HL-60/S4 treated with phorbol 12-myristate 13-acetate at 8.2 ng/mL for 4 days and 3 days (cell line): ENCODE measurements around the gene HIRIP3.
"Not testable (repeated sequence)": the region's sequence is repeated elsewhere in the genome, so short reads cannot be mapped to it uniquely, and the experiment has no call there.

Experiments used
- in situ Hi-C: fragments of 300-500 bp; cut with MboI; formaldehyde crosslinking; loops from 2 replicates; pipeline ENCODE4 v1.15.0; 2022; ENCODE audit warnings: low sequenced_read_pairs

The HIRIP3 gene

GRCh38 chr16:30017937-30018336, 22.5 kb upstream of the HIRIP3 start:
- in situ Hi-C loops, result not testable (repeated sequence)

DNA sequence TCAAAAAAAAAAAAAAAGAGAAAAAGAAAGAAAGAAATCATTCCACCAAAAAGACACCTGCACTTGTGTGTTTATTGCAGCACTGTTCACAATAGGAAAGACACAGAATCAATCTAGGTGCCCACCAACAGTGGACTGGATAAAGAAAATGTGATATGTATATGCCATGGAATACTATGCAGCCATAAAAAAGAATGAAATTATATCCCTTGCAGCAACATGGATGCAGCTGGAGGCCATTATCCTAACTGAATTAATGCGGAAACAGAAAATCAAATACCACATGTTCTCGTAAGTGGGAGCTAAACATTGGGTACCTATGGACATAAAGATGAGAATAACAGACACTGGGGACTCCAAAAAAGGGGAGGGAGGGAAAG, 21.9 kb upstream of the HIRIP3 start:
- in situ Hi-C loops, result no loop called here

DNA sequence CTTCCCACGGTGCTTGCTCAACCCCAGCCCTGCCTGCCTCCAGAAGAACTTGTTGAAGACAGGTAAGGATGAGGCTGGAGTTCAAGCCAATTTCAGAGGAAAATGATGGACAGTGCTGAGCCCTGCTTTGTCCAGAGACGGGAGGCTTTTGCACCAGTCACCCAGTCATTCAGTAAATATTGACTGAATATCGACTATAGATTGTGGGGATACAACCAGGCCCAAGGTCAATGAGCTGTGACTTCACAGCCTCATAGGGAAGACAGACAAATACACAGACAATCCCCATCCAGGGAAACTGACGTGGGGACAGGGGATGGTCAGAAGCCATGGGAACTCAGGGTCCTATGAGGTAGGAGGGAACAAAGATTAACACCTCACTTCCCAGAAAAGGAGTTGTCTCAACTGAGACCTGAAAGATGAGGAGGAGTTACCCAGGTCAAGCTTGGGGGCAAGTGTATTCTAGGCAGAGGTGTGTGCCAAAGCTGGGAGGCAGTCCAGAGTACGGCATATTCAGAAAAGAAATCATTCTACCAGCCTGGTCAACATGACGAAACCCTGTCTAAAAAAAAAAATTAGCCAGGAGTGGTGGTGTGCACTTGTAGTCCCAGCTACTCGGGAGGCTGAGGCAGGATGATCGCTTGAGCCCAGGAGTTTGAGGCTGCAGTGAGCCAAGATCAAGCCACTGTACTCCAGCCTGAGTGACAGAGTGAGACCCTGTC, 21.3 kb upstream of the HIRIP3 start:
- in situ Hi-C loops, result no loop called here

DNA sequence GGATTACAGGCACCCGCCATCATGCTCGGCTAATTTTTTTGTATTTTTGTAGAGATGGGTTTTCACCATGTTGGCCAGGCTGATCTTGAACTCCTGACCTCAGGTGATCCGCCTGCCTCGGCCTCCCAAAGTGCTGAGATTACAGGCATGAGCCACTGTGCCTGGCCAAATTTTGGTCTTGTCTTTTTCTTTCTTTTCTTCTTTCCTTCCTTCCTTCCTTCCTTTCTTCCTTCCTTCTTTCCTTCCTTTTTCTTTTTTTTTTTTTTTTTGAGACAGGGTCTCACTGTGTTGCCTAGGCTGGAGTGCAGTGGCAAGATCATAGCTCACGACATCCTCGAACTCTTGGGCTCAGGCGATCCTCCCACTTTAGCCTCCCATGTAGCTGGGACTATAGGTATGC, 20.0 kb upstream of the HIRIP3 start:
- in situ Hi-C loops, result not testable (repeated sequence)

DNA sequence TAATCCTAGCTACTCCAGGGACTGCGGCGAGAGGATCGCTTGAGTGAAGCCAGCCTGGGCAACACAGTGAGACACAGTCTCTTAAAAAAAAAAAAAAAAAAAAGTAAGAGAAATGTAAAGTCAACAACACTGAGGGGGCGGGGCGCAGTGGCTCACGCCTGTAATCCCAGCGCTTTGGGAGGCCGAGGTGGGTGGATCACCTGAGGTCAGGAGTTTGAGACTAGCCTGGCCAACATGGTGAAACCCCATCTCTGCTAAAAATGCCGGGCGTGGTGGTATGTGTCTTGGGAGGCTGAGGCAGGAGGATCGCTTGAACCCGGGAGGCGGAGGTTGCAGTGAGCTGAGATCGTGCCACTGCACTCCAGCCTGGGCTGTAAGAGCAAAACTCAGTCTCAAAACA, 17.2 kb upstream of the HIRIP3 start:
- in situ Hi-C loops, result not testable (repeated sequence)

- in situ Hi-C loops, result no loop called here
Measured at GRCh38 chr16:30011714-30012504, 16.5 kb upstream of the HIRIP3 start.

DNA sequence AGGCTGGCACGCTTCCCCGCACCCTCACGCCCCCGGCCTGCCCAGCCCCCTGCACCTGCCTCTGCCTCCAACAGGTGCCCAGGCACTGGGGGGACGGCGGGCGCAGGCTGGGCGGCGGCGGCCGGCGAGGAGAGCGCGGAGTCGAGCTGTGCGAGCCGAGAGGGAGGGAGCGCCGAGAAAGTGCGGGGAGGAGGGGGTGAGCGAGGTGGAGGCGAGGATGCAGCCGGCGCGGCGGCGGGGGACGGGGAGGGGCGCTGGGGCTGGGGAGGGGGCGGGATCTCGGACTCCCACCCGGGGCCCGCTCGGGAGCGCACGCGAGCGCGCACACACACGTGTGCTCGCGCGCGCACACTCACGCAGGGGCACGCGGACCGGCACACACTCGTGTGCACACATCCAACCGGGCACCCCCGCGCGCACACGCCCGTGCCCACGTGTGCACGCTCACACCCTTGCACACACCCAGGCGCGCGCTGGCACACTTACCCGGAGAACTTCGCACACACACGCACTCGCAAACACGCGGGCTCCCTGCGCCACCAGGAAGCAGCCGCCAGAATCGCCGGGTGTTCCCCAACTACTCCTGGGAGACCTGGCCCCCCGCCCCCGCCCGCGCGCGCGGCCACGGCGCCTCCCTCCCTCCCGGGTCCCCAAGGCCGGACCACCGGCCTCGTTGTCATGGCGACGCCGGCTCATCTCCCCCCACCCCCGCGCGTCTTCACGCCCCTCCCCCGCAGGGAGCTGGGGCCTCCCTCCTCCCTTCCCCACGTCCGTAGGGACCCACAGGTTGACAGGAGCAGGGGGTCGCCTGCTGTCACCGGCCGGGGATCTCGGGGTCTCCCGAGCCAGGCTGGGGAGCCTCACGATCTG, 15.7 kb upstream of the HIRIP3 start, which contains the start of gene DOC2A:
DOC2A (minus strand) TSS at position 184 of the 870 bp plus-strand sequence. CDS start 805 bp downstream, outside the sequence.
- in situ Hi-C loops, result no loop called here

- in situ Hi-C loops, result no loop called here
Measured at GRCh38 chr16:30009990-30010843, 14.8 kb upstream of the HIRIP3 start.

DNA sequence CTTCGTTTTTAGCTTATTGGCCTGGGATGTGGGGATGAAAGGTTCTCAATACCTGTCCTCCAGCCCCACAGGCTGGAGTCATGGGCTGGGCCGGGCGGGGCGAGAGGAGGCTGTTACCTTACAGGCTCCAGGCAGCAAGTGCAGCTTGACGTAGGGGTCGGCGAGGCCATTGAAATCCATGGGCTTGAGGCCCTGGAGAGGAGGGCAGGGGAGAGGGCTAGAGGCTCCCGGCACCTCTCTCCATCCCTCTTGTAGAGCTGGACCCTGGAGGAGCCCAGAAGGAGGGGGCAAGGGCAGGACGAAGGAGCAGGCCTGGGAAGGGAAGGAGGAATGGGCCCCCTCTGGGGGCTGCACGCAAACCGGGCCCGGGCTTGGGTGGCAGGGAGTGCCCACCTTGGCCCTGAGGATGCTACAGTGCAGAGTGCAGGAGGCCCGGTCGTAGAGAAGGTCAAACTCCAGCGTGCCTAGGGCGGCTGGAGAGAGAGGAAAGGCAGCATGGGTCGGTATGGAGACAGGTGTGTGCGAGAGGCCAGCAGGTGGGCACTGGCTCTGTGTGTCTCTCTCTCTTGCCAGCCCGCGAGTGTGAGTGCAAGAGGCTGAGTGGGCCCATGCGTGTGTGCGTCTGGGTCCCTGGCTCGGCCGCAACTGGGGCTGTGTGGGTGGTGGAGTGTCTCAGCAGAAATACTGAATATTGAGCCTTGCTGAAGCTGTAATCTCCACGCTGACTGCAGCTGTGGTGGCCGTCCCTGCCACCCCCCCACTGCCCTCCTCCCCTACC, 13.9 kb upstream of the HIRIP3 start:
- in situ Hi-C loops, result no loop called here

GRCh38 chr16:30007378-30007895, 12.0 kb upstream of the HIRIP3 start:
- in situ Hi-C loops, result no loop called here

GRCh38 chr16:30006659-30007377, 11.4 kb upstream of the HIRIP3 start:
- in situ Hi-C loops, result no loop called here

- in situ Hi-C loops, result no loop called here
Measured at GRCh38 chr16:30006095-30006473, 10.7 kb upstream of the HIRIP3 start.

GRCh38 chr16:30005341-30006094, 10.1 kb upstream of the HIRIP3 start:
- in situ Hi-C loops, result no loop called here

DNA sequence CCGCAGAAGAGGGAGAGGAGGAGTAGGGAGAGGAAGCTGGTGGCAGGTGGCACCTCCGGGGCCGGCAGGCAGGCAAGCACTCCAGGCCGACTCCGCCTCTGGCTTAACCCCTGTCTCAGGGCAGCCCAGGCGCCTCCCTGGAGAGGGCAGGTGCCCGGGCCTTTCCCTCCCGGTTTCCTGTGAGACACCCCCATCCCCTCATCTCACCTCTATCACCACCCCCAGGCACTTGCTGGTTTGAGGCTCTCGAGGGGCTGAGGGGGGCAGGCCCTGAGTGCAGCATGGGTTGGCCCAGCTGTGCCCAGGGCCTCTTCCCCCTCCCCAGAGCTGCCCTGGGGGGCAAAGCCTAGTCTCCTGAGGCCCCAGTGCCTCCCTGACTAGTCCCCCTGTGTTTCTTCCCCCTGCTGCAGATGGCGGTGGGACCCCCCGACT, 9.4 kb upstream of the HIRIP3 start:
- in situ Hi-C loops, result no loop called here

DNA sequence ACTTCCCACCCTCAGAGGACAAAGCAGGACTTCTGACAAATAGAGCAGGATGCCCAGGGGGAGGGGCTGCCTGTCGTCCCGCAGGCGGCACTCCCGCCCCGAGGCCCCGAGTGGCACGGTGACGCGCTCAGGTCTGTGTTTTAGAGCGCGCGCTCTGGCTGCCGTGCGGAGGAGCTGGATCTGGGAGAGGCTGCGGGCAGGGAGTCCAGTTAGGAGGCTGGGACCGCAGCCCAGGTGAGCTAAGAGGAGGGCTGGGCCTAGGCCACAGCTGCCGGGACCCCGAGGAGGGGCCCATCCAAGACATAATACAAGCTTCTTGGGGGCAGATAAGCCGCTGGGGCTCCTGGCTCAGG, 9.0 kb upstream of the HIRIP3 start:
- in situ Hi-C loops, result no loop called here

GRCh38 chr16:30003670-30004423, 8.4 kb upstream of the HIRIP3 start:
- in situ Hi-C loops, result no loop called here

- in situ Hi-C loops, result no loop called here
Measured at GRCh38 chr16:30002614-30003346, 7.4 kb upstream of the HIRIP3 start.
